B cell (primary cell): ENCODE data around the gene BBC3. TPM values are rescaled to one million over a fixed set of nuclear protein-coding genes. Genes with fewer than 3 reads are reported as not detected.

Source experiments
- ATAC-seq: fragments of 200-7000 bp; cut with Tn5 transposase; one replicate; pipeline ENCODE4 v1.10.0; 2021; ENCODE audit warnings: low read depth, mild to moderate bottlenecking, moderate number of reproducible peaks, moderate library complexity
- CTCF ChIA-PET: fragments of 350-600 bp; sonication (Branson Sonifier 250); formaldehyde crosslinking; loops from one replicate; lab custom pipeline; 2021; ENCODE audit warnings: antibody characterized with exemption, inconsistent platforms; lab: Charles Lee
- POLR2A ChIA-PET: fragments of 350-600 bp; sonication (Branson Sonifier 250); formaldehyde crosslinking; loops from one replicate; lab custom pipeline; 2021; ENCODE audit warnings: antibody characterized with exemption; lab: Charles Lee
- DNase-seq: peaks from one replicate; pipeline ENCODE4 v3.0.0; 2013
- H2AFZ ChIP-seq: 2 replicates; pipeline ENCODE4 v1.6.1; 2012; ENCODE audit warnings: mild to moderate bottlenecking, low read depth, low read length; ENCODE audit not compliant: insufficient read depth, poor library complexity, severe bottlenecking
- H3K27ac ChIP-seq, 2 donors: 1 replicate in 1 of 2; 2 replicates in 1 of 2; pipeline ENCODE4 v1.5.1; 2012 to 2013; ENCODE audit warnings: low read length in 2 of 2, mild to moderate bottlenecking in 2 of 2, moderate library complexity in 1 of 2
- H3K27me3 ChIP-seq, 4 experiments: fragments of 200-600 bp in 1 of 4; sonication (generic) in 1 of 4; replicated peaks in 1 of 4; 1 replicate in 2 of 4; 2 replicates in 2 of 4; pipeline versions ENCODE4 v1.6.1 to v1.7.0; 2013 to 2016; ENCODE audit warnings: low read length in 3 of 4, mild to moderate bottlenecking in 2 of 4, mixed read lengths in 1 of 4, moderate library complexity in 1 of 4; ENCODE audit not compliant: insufficient read depth in 4 of 4, control insufficient read depth in 3 of 4; ENCODE audit errors: control extremely low read depth in 1 of 4
- H3K36me3 ChIP-seq, 2 experiments: replicated peaks in 1 of 2; 1 replicate in 1 of 2; 2 replicates in 1 of 2; pipeline versions ENCODE4 v1.6.1 to v1.7.1; 2013; ENCODE audit warnings: low read length in 1 of 2; ENCODE audit not compliant: insufficient read depth in 2 of 2, control insufficient read depth in 1 of 2; ENCODE audit errors: control extremely low read depth in 1 of 2, extremely low read depth in 1 of 2
- H3K4me1 ChIP-seq, 2 donors: fragments of 200-600 bp in 1 of 2; sonication (generic) in 1 of 2; 1 replicate in 1 of 2; 2 replicates in 1 of 2; pipeline versions ENCODE4 v1.5.1 to v1.6.1; 2013 to 2017; ENCODE audit warnings: low read length in 2 of 2; ENCODE audit not compliant: control insufficient read depth in 2 of 2, insufficient read depth in 2 of 2
- H3K4me2 ChIP-seq: replicated peaks from 2 replicates; pipeline ENCODE3; 2012; ENCODE audit warnings: mild to moderate bottlenecking, low read depth, low read length; ENCODE audit not compliant: poor library complexity, severe bottlenecking
- H3K4me3 ChIP-seq, 5 experiments: fragments of 200-600 bp in 1 of 5; sonication (generic) in 1 of 5; 1 replicate in 3 of 5; 2 replicates in 2 of 5; pipeline versions ENCODE4 v1.5.1 to v1.7.0; 2011 to 2016; ENCODE audit warnings: low read length in 4 of 5, mild to moderate bottlenecking in 4 of 5, low read depth in 2 of 5, control low read depth in 1 of 5, moderate library complexity in 1 of 5; ENCODE audit not compliant: insufficient read depth in 1 of 5; ENCODE audit errors: control extremely low read depth in 1 of 5, extremely low read depth in 1 of 5
- H3K79me2 ChIP-seq: fragments of 200-600 bp; sonication (generic); one replicate; pipeline ENCODE4 v1.6.0; 2016; ENCODE audit warnings: low read length; ENCODE audit not compliant: control insufficient read depth, insufficient read depth
- H3K9ac ChIP-seq: fragments of 200-600 bp; sonication (generic); 2 replicates; pipeline ENCODE4 v1.6.1; 2017; ENCODE audit warnings: mild to moderate bottlenecking, low read length, moderate library complexity
- H3K9me3 ChIP-seq, 3 donors: one replicate each; pipeline versions ENCODE4 v1.6.1 to v1.7.1; 2013; ENCODE audit warnings: low read length in 2 of 3; ENCODE audit not compliant: control insufficient read depth in 2 of 3, insufficient read depth in 1 of 3; ENCODE audit errors: control extremely low read depth in 1 of 3
- H4K20me1 ChIP-seq: 2 replicates; pipeline ENCODE4 v1.6.0; 2012; ENCODE audit warnings: mild to moderate bottlenecking, low read length; ENCODE audit not compliant: insufficient read depth, control insufficient read depth, poor library complexity, severe bottlenecking
- H3K27ac Mint-ChIP-seq: one replicate; pipeline ENCODE4 v1.8.0; 2021; ENCODE audit warnings: mixed read lengths
- H3K27me3 Mint-ChIP-seq: one replicate; pipeline ENCODE4 v1.8.0; 2021; ENCODE audit warnings: mixed read lengths
- H3K4me1 Mint-ChIP-seq: one replicate; pipeline ENCODE4 v1.8.0; 2021; ENCODE audit warnings: mixed read lengths
- H3K4me3 Mint-ChIP-seq: one replicate; pipeline ENCODE4 v1.8.0; 2021; ENCODE audit warnings: mixed read lengths
- H3K9me3 Mint-ChIP-seq: one replicate; pipeline ENCODE4 v1.8.0; 2022; ENCODE audit warnings: mixed read lengths; ENCODE audit not compliant: insufficient read depth
- EZH2 ChIP-seq: IDR thresholded peaks from 2 replicates; pipeline ENCODE4 v1.6.1; 2012; ENCODE audit warnings: borderline replicate concordance, low read depth, mild to moderate bottlenecking, moderate library complexity, low read length; ENCODE audit not compliant: insufficient read depth, poor library complexity, severe bottlenecking
- WGBS: methylation state at CpG from one replicate; pipeline ENCODE4 v1.1.5; 2013; ENCODE audit warnings: missing lambda C conversion rate; ENCODE audit not compliant: insufficient coverage; 5-methylcytosine and 5-hydroxymethylcytosine counted together
- intact Hi-C: fragments of 100-400 bp; cut with micrococcal nuclease; formaldehyde crosslinking; loops from one replicate; pipeline ENCODE4 v1.10.0; 2022
- polyA plus RNA-seq: library from polyadenylated mRNA; depleted of rRNA; stranded (reverse); fragments of >200 nt; gene quantifications from 2 replicates; pipeline ENCODE4 v1.2.3, GENCODE V29; 2012
- total RNA-seq, 2 donors: library from RNA; stranded (reverse); fragments of 120-200 nt in 1 of 2; gene quantifications; 1 replicate in 1 of 2; 2 replicates in 1 of 2; pipeline versions ENCODE4 v1.2.3 to v1.2.4, GENCODE V29; 2013 to 2022
- TF ChIP-seq, protein P1 (sequence below): fragments of 200-600 bp; IDR thresholded peaks from one replicate; pipeline ENCODE4 v1.8.0; 2022; ENCODE audit warnings: antibody characterized with exemption, mild to moderate bottlenecking

The BBC3 gene
- total and polyA plus RNA-seq, 2 donors (not counting 1 experiment from before 2014, with no cell fraction given), result 10.2 to 17.8 TPM

DNA sequence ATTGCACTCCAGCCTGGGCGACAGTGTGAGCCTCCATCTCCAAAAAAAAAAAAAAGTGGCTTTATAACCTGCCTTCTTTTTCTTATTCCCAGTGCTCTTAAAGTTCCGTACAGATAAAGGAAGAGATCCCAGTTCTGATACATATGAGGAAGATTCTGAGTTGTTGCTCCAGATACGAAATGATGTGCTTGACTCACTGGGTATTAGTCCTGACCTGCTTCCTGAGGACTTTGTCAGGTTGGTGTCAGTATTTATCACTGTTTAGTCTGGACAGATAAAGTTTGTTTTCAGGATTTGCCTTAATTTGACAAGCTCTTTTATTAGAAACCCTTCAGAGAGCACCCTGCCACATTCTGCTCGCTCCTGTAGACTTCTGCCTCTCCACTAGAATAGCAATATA lies 33.9 kb downstream of the BBC3 start:
- Histone ChIP-seq H4K20me1 (no peaks in the 10 kb centered on the region), H3K36me3 (peaks cover 0 to 21% of the 10 kb centered on the region in 2 experiments), H3K4me2 (no peak overlapping the region), H3K4me3 (no peak overlapping the region), H3K4me1 (no peaks in the 10 kb centered on the region), H2AFZ (no peak overlapping the region), H3K27ac (no peak overlapping the region), H3K9ac (no peak overlapping the region), H3K27me3 (no peaks in the 10 kb centered on the region), H3K9me3 (no peaks in the 10 kb centered on the region), H3K79me2 (peaks cover 7% of the 10 kb centered on the region)
- no peaks in the 10 kb centered on the region for H3K4me1 Mint-ChIP-seq
- ATAC-seq, result no peak
- TF ChIP-seq EZH2, result no peak
- TF ChIP-seq, protein P1, sequence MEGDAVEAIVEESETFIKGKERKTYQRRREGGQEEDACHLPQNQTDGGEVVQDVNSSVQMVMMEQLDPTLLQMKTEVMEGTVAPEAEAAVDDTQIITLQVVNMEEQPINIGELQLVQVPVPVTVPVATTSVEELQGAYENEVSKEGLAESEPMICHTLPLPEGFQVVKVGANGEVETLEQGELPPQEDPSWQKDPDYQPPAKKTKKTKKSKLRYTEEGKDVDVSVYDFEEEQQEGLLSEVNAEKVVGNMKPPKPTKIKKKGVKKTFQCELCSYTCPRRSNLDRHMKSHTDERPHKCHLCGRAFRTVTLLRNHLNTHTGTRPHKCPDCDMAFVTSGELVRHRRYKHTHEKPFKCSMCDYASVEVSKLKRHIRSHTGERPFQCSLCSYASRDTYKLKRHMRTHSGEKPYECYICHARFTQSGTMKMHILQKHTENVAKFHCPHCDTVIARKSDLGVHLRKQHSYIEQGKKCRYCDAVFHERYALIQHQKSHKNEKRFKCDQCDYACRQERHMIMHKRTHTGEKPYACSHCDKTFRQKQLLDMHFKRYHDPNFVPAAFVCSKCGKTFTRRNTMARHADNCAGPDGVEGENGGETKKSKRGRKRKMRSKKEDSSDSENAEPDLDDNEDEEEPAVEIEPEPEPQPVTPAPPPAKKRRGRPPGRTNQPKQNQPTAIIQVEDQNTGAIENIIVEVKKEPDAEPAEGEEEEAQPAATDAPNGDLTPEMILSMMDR, result no peak
- H3K9me3 Mint-ChIP-seq, result no peaks in the 10 kb centered on the region
- WGBS, result 86% methylated on average over 1 of the region's 4 CpGs
- ChIA-PET CTCF (interaction anchor here (0.9 to 1.7 kb wide), 2 partner anchors 14 to 37 kb away, joined by 3 to 5 read pairs; no protein-coding TSS in a partner anchor), POLR2A (no interaction called here)
- H3K27ac Mint-ChIP-seq, result no peak overlapping the region
- H3K4me3 Mint-ChIP-seq, result no peak overlapping the region
- H3K27me3 Mint-ChIP-seq, result no peaks in the 10 kb centered on the region
- no peak for DNase-seq
- intact Hi-C loops, result no loop called here

DNA sequence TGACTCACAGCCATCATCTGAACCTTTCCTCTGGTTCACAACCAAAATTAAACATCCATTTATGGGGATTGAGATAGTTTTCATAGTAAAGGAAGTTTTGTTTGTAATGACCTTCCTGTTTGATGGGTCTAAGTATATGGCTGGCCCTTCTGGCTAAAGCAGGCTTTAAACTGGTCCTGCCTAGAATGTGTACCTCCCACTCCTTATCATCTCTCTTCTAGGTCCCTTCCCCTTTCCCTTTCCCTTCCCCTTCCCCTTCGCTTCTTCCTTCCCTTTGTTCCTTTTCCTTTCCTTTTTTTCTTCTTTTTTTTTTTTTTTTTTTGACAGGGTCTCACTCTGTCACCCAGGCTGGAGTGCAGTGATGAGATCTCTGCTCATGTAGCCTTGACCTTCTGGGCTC lies 35.6 kb downstream of the BBC3 start:
- Histone ChIP-seq H3K36me3 (peaks cover 4 to 20% of the 10 kb centered on the region in 2 experiments), H3K9me3 (no peaks in the 10 kb centered on the region), H4K20me1 (no peaks in the 10 kb centered on the region), H3K79me2 (peaks cover 4% of the 10 kb centered on the region), H3K27ac (no peak overlapping the region), H3K27me3 (no peaks in the 10 kb centered on the region), H3K9ac (no peak overlapping the region), H3K4me1 (no peaks in the 10 kb centered on the region), H3K4me2 (no peak overlapping the region), H2AFZ (no peak overlapping the region), H3K4me3 (no peak overlapping the region)
- DNase-seq (no peak), ATAC-seq (no peak)
- WGBS, result 100% methylated on average over 1 of the region's 1 CpG
- H3K4me3 Mint-ChIP-seq, result no peak overlapping the region
- intact Hi-C loops, result no loop called here
- POLR2A ChIA-PET, result no interaction called here
- H3K27me3 Mint-ChIP-seq, result no peaks in the 10 kb centered on the region
- CTCF ChIA-PET, result no interaction called here
- H3K27ac Mint-ChIP-seq, result no peak overlapping the region
- no peak for TF ChIP-seq EZH2
- TF ChIP-seq, protein P1, result no peak
- no peaks in the 10 kb centered on the region for H3K4me1 Mint-ChIP-seq
- H3K9me3 Mint-ChIP-seq, result no peaks in the 10 kb centered on the region
